Stimulated activated effector memory CD8-positive, alpha-beta T cell treated with anti-CD3 and anti-CD28 coated beads, Interleukin-12 subunit alpha, Interleukin-12 subunit beta, amount 100 ng/mL, for 72 hours (primary cell): ENCODE data around the gene RNU4-1.
"Not testable (repeated sequence)": the region's sequence is repeated elsewhere in the genome, so short reads cannot be mapped to it uniquely, and the experiment has no call there.

Source experiments
- ATAC-seq: fragments of 150-1000 bp; cut with Tn5 transposase; 2 replicates; pipeline ENCODE4 v1.10.0; 2021
- DNase-seq, 2 donors: peaks; one replicate each; pipeline ENCODE4 v3.0.0; 2021 to 2022; ENCODE audit warnings: low spot score in 2 of 2
- H3K27ac Mint-ChIP-seq: one replicate; pipeline ENCODE4 v1.8.0; 2022; ENCODE audit warnings: mild to moderate bottlenecking, mixed read lengths
- H3K36me3 Mint-ChIP-seq: one replicate; pipeline ENCODE4 v1.8.0; 2022; ENCODE audit warnings: mild to moderate bottlenecking, mixed read lengths
- H3K4me1 Mint-ChIP-seq: one replicate; pipeline ENCODE4 v1.8.0; 2022; ENCODE audit warnings: mixed read lengths
- H3K4me3 Mint-ChIP-seq: one replicate; pipeline ENCODE4 v1.8.0; 2022; ENCODE audit warnings: mild to moderate bottlenecking, mixed read lengths
- H3K9me3 Mint-ChIP-seq: one replicate; pipeline ENCODE4 v1.8.0; 2022; ENCODE audit warnings: mixed read lengths

RNU4-1 gene

GRCh38 chr12:120253313-120253712, 39.7 kb downstream of the RNU4-1 start:
- H3K27ac Mint-ChIP-seq: peak overlapping the region; percentile 66
- not testable (repeated sequence) for ATAC-seq, DNase-seq, H3K9me3 Mint-ChIP-seq
- H3K4me3 Mint-ChIP-seq: peak overlapping the region; percentile 61
- H3K4me1 Mint-ChIP-seq: peaks cover 92% of the 10 kb centered on the region
- H3K36me3 Mint-ChIP-seq: peaks cover 13% of the 10 kb centered on the region

- H3K36me3 Mint-ChIP-seq: peaks cover 13% of the 10 kb centered on the region
- H3K4me3 Mint-ChIP-seq: peak overlapping the region; percentile 61
- peak overlapping the region; percentile 66 for H3K27ac Mint-ChIP-seq
- H3K9me3 Mint-ChIP-seq: no peaks in the 10 kb centered on the region
- ATAC-seq: peak; percentile 94
- peaks cover 92% of the 10 kb centered on the region for H3K4me1 Mint-ChIP-seq
- DNase-seq: peak; percentile 44 to 77
These were observed 40.7 kb downstream of the RNU4-1 start for GRCh38 chr12:120252071-120252906.

GRCh38 chr12:120251364-120252070, 41.5 kb downstream of the RNU4-1 start:
- H3K27ac Mint-ChIP-seq: peak overlapping the region; percentile 66
- H3K9me3 Mint-ChIP-seq, ATAC-seq, DNase-seq: not testable (repeated sequence)
- peaks cover 89% of the 10 kb centered on the region for H3K4me1 Mint-ChIP-seq
- peak overlapping the region; percentile 61 for H3K4me3 Mint-ChIP-seq
- peaks cover 13% of the 10 kb centered on the region for H3K36me3 Mint-ChIP-seq

- DNase-seq (peak in 1 of 2 donors; percentile 65), ATAC-seq (peak; percentile 47)
- Mint-ChIP-seq H3K4me1 (peaks cover 83% of the 10 kb centered on the region), H3K27ac (peak overlapping the region; percentile 84), H3K9me3 (no peaks in the 10 kb centered on the region), H3K4me3 (peak overlapping the region; percentile 68), H3K36me3 (peaks cover 13% of the 10 kb centered on the region)
These were observed 42.9 kb downstream of the RNU4-1 start for GRCh38 chr12:120249875-120250795.

GRCh38 chr12:120249266-120249874, 43.7 kb downstream of the RNU4-1 start:
- Mint-ChIP-seq H3K4me1 (peaks cover 82% of the 10 kb centered on the region), H3K27ac (peak overlapping the region; percentile 84), H3K4me3 (peak overlapping the region; percentile 68), H3K9me3 (no peaks in the 10 kb centered on the region), H3K36me3 (peaks cover 6% of the 10 kb centered on the region)
- DNase-seq (no peak), ATAC-seq (no peak)

- H3K27ac Mint-ChIP-seq: no peak overlapping the region
- ATAC-seq (no peak), DNase-seq (no peak)
- H3K9me3 Mint-ChIP-seq: no peaks in the 10 kb centered on the region
- H3K4me3 Mint-ChIP-seq: no peak overlapping the region
- peaks cover 77% of the 10 kb centered on the region for H3K4me1 Mint-ChIP-seq
- peaks cover 6% of the 10 kb centered on the region for H3K36me3 Mint-ChIP-seq
These were observed 45.4 kb downstream of the RNU4-1 start for GRCh38 chr12:120247621-120248030.

- ATAC-seq (no peak), DNase-seq (no peak)
- H3K4me3 Mint-ChIP-seq: no peak overlapping the region
- H3K9me3 Mint-ChIP-seq: no peaks in the 10 kb centered on the region
- H3K4me1 Mint-ChIP-seq: peaks cover 73% of the 10 kb centered on the region
- H3K36me3 Mint-ChIP-seq: peaks cover 4% of the 10 kb centered on the region
- H3K27ac Mint-ChIP-seq: no peak overlapping the region
These were observed 45.9 kb downstream of the RNU4-1 start for GRCh38 chr12:120247183-120247582.

GRCh38 chr12:120246705-120247104, 46.3 kb downstream of the RNU4-1 start:
- not testable (repeated sequence) for H3K4me3 Mint-ChIP-seq, H3K9me3 Mint-ChIP-seq, ATAC-seq, H3K36me3 Mint-ChIP-seq, H3K27ac Mint-ChIP-seq, DNase-seq
- H3K4me1 Mint-ChIP-seq: peaks cover 72% of the 10 kb centered on the region
